ENCODE measurements around the gene ADAMTSL5. TPM values are rescaled to one million over a fixed set of nuclear protein-coding genes. Genes with fewer than 3 reads are reported as not detected.

ADAMTSL5 gene
- total RNA-seq, 1 experiment from 2014 or later = 20.6 TPM

DNA sequence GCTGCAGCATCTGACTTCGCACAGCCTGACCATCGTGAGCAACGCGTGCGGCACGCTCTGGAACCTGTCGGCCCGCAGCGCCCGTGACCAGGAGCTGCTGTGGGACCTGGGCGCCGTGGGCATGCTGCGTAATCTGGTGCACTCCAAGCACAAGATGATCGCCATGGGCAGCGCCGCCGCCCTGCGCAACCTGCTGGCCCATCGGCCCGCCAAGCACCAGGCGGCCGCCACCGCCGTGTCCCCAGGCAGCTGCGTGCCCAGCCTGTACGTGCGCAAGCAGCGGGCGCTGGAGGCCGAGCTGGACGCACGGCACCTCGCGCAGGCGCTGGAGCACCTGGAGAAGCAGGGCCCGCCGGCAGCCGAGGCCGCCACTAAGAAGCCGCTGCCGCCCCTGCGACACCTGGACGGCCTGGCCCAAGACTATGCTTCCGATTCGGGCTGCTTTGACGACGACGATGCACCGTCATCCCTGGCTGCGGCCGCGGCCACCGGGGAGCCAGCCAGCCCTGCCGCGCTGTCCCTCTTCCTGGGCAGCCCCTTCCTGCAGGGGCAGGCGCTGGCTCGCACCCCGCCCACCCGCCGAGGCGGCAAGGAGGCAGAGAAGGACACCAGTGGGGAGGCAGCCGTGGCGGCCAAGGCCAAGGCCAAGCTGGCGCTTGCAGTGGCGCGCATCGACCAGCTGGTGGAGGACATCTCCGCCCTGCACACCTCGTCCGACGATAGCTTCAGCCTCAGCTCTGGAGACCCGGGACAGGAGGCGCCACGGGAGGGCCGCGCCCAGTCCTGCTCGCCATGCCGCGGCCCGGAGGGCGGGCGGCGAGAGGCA, 47.4 kb downstream of the ADAMTSL5 start:
- TF ChIP-seq SIN3A (IDR thresholded peaks at IDR 0.05; ENCODE audit: borderline replicate concordance, insufficient read depth, low read depth, low read length) = no peak
- no peak for TF ChIP-seq POLR2AphosphoS5 (IDR thresholded peaks at IDR 0.05; ENCODE audit: low read depth, low read length)
- no peak for TF ChIP-seq TCF7L2 (IDR thresholded peaks at IDR 0.05; ENCODE audit: low read depth, low read length)
- TF ChIP-seq, protein P1, sequence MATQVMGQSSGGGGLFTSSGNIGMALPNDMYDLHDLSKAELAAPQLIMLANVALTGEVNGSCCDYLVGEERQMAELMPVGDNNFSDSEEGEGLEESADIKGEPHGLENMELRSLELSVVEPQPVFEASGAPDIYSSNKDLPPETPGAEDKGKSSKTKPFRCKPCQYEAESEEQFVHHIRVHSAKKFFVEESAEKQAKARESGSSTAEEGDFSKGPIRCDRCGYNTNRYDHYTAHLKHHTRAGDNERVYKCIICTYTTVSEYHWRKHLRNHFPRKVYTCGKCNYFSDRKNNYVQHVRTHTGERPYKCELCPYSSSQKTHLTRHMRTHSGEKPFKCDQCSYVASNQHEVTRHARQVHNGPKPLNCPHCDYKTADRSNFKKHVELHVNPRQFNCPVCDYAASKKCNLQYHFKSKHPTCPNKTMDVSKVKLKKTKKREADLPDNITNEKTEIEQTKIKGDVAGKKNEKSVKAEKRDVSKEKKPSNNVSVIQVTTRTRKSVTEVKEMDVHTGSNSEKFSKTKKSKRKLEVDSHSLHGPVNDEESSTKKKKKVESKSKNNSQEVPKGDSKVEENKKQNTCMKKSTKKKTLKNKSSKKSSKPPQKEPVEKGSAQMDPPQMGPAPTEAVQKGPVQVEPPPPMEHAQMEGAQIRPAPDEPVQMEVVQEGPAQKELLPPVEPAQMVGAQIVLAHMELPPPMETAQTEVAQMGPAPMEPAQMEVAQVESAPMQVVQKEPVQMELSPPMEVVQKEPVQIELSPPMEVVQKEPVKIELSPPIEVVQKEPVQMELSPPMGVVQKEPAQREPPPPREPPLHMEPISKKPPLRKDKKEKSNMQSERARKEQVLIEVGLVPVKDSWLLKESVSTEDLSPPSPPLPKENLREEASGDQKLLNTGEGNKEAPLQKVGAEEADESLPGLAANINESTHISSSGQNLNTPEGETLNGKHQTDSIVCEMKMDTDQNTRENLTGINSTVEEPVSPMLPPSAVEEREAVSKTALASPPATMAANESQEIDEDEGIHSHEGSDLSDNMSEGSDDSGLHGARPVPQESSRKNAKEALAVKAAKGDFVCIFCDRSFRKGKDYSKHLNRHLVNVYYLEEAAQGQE (IDR thresholded peaks at IDR 0.05; ENCODE audit: insufficient read depth in 1 of 2, low read depth in 2 of 2, low read length in 1 of 2) = no peak
- TF ChIP-seq CTCF (IDR thresholded peaks at IDR 0.05) = no peak; the same call in 1 of the 2 replicates
- Histone ChIP-seq H3K4me3 (ENCODE audit: low read depth in 2 of 2, low read length in 2 of 2) (no peak overlapping the region), H3K4me1 (ENCODE audit: control insufficient read depth, insufficient read depth, low read length) (no peaks in the 10 kb centered on the region), H3K9me3 (ENCODE audit: control insufficient read depth, insufficient read depth, low read depth, low read length) (no peaks in the 10 kb centered on the region), H3K36me3 (ENCODE audit: control insufficient read depth, insufficient read depth, low read length) (no peaks in the 10 kb centered on the region), H3K27ac (ENCODE audit: low read length) (no peak overlapping the region), H3K27me3 (ENCODE audit: control insufficient read depth, insufficient read depth, low read length) (no peaks in the 10 kb centered on the region)
- DNase-seq (ENCODE audit: low read depth, low spot score) (no peak), ATAC-seq (no peak)
- POLR2A ChIA-PET = no interaction called here
- CTCF ChIA-PET = no interaction called here
- in situ Hi-C loops (cut with HindIII; ENCODE audit: low pct_unique_long_range_greater_than_20kb, low sequenced_read_pairs) = no loop called here
- BruUV-seq (replicated peaks) = no TSS peak
- intact Hi-C loops (cut with micrococcal nuclease; ENCODE audit: unreplicated experiment) = no loop called here

DNA sequence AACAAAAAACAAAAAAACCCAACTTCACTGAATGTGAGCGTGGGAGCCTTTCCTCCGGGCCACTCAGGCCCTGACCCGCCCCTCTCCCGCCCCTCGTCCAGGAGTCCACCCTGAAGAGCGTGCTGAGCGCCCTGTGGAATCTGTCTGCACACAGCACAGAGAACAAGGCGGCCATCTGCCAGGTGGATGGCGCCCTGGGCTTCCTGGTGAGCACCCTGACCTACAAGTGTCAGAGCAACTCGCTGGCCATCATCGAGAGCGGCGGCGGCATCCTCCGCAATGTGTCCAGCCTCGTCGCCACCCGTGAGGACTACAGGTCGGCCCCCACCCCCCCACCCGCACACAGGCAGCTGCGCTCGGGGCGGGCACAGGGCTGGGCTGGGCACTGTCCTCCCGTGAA, 51.0 kb downstream of the ADAMTSL5 start:
- DNase-seq (ENCODE audit: low read depth, low spot score) (no peak), ATAC-seq (no peak)
- H3K27ac ChIP-seq (ENCODE audit: low read length) = no peak overlapping the region
- ChIA-PET CTCF (interaction anchor here (0.7 kb wide), 1 partner anchor 364 kb away, joined by 17 read pairs; no protein-coding TSS in a partner anchor), POLR2A (no interaction called here)
- H3K36me3 ChIP-seq (ENCODE audit: control insufficient read depth, insufficient read depth, low read length) = no peaks in the 10 kb centered on the region
- no TSS peak for BruUV-seq (replicated peaks)
- no peaks in the 10 kb centered on the region for H3K4me1 ChIP-seq (ENCODE audit: control insufficient read depth, insufficient read depth, low read length)
- no peaks in the 10 kb centered on the region for H3K9me3 ChIP-seq (ENCODE audit: control insufficient read depth, insufficient read depth, low read depth, low read length)
- no peaks in the 10 kb centered on the region for H3K27me3 ChIP-seq (ENCODE audit: control insufficient read depth, insufficient read depth, low read length)
- intact Hi-C loops (cut with micrococcal nuclease; ENCODE audit: unreplicated experiment) = no loop called here
- in situ Hi-C loops (cut with HindIII; ENCODE audit: low pct_unique_long_range_greater_than_20kb, low sequenced_read_pairs) = no loop called here
- no peak overlapping the region for H3K4me3 ChIP-seq (ENCODE audit: low read depth in 2 of 2, low read length in 2 of 2)
- TF ChIP-seq POLR2AphosphoS5 (IDR thresholded peaks at IDR 0.05; ENCODE audit: low read depth, low read length) (no peak), CTCF (IDR thresholded peaks at IDR 0.05) (no peak), TCF7L2 (IDR thresholded peaks at IDR 0.05; ENCODE audit: low read depth, low read length) (no peak), SIN3A (IDR thresholded peaks at IDR 0.05; ENCODE audit: borderline replicate concordance, insufficient read depth, low read depth, low read length) (no peak)
- TF ChIP-seq, protein P1 (IDR thresholded peaks at IDR 0.05; ENCODE audit: insufficient read depth in 1 of 2, low read depth in 2 of 2, low read length in 1 of 2) = no peak

Data from Panc1 (cell line).